Esophagus squamous epithelium (tissue), 4 donors: ENCODE measurements around the gene KRT40.

Source experiments
- POLR2A ChIP-seq, 4 donors: fragments of 450-650 bp; IDR thresholded peaks; one replicate each; pipeline ENCODE4 v1.6.1; 2017; ENCODE audit warnings: antibody characterized with exemption in 4 of 4, mild to moderate bottlenecking in 4 of 4, moderate library complexity in 3 of 4
- TF ChIP-seq, protein P1 (sequence below), 6 experiments: fragments of 450-650 bp in 4 of 6; fragments of 200-600 bp in 2 of 6; sonication (generic) in 2 of 6; IDR thresholded peaks; one replicate each; pipeline ENCODE4 v1.5.1; 2016 to 2019; ENCODE audit warnings: antibody characterized with exemption in 6 of 6, mild to moderate bottlenecking in 4 of 6, moderate library complexity in 4 of 6

DNA sequence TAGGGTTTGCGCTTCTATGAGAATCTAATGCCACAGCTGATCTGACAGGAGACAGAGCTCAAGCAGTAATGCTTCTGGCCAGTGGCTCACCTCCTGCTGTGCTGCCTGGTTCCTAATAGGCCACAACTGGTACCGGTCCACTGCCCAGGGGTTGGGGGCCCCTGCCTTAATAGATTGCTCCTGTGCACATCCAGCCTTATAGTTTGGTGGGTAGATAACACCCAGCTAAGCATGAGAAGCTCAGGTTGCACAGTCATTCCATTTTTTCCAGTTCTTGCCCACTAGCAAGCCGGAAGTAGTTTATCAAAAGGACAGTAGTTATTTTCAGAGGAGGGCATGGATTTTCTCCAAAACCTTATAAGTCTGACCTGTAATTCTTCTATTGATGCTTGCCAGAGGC, 35.3 kb upstream of the KRT40 start:
- TF ChIP-seq, protein P1, sequence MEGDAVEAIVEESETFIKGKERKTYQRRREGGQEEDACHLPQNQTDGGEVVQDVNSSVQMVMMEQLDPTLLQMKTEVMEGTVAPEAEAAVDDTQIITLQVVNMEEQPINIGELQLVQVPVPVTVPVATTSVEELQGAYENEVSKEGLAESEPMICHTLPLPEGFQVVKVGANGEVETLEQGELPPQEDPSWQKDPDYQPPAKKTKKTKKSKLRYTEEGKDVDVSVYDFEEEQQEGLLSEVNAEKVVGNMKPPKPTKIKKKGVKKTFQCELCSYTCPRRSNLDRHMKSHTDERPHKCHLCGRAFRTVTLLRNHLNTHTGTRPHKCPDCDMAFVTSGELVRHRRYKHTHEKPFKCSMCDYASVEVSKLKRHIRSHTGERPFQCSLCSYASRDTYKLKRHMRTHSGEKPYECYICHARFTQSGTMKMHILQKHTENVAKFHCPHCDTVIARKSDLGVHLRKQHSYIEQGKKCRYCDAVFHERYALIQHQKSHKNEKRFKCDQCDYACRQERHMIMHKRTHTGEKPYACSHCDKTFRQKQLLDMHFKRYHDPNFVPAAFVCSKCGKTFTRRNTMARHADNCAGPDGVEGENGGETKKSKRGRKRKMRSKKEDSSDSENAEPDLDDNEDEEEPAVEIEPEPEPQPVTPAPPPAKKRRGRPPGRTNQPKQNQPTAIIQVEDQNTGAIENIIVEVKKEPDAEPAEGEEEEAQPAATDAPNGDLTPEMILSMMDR (IDR thresholded peaks at IDR 0.05): no peak
- no peak for TF ChIP-seq POLR2A (IDR thresholded peaks at IDR 0.05)
